Pancreas (tissue), 10 donors: Measurements from ENCODE around the gene GSK3A. TPM values are rescaled to one million over a fixed set of nuclear protein-coding genes. Genes with fewer than 3 reads are reported as not detected.

Experiments
- ATAC-seq, 4 donors: fragments of 200-7000 bp; cut with Tn5 transposase; one replicate each; pipeline versions ENCODE4 v1.8.0 to v1.9.1; 2020; ENCODE audit warnings: mild to moderate bottlenecking in 4 of 4, moderate library complexity in 4 of 4
- DNase-seq, 6 donors: peaks; one replicate each; pipeline ENCODE4 v3.0.0-alpha.2; 2020
- FAIRE-seq: peaks from 2 replicates; lab custom pipeline; 2012; peaks lifted over from hg19 to GRCh38; lab: Jason Lieb, UNC
- H3K27ac ChIP-seq, 4 donors: fragments of 200-600 bp; sonication (generic); 1 replicate in 3 of 4; 2 replicates in 1 of 4; pipeline versions ENCODE4 v1.5.0 to v1.8.0; 2020
- H3K27me3 ChIP-seq, 4 donors: fragments of 200-600 bp; one replicate each; pipeline ENCODE4 v1.8.0; 2021
- H3K36me3 ChIP-seq, 3 donors: fragments of 200-600 bp; sonication (generic) in 1 of 3; one replicate each; pipeline versions ENCODE4 v1.5.0 to v1.8.0; 2020 to 2021
- H3K4me1 ChIP-seq, 3 donors: fragments of 200-600 bp; one replicate each; pipeline ENCODE4 v1.8.0; 2021
- H3K4me3 ChIP-seq, 4 donors: fragments of 200-600 bp; sonication (generic) in 2 of 4; one replicate each; pipeline versions ENCODE4 v1.5.0 to v1.8.0; 2020 to 2021
- H3K9me3 ChIP-seq, 4 donors: fragments of 200-600 bp; one replicate each; pipeline ENCODE4 v1.8.0; 2021
- WGBS, 2 donors: extraction: QIAGEN DNeasy Blood & Tissue Kit; methylation state at CpG; one replicate each; pipeline ENCODE4 v1.1.7; 2013; 5-methylcytosine and 5-hydroxymethylcytosine counted together
- intact Hi-C, 3 donors: fragments of 100-400 bp; cut with DNase I; formaldehyde crosslinking; loops; one replicate each; pipeline versions ENCODE4 v1.11.1 to v1.14.2; 2022
- polyA plus RNA-seq, 2 donors: library from polyadenylated mRNA; stranded (reverse); fragments of 200-250 nt; gene quantifications; one replicate each; pipeline ENCODE4 v1.2.3, GENCODE V29; 2013
- total RNA-seq, 6 donors: library from RNA; stranded (reverse); fragmentation: NEBNext Ultra II Directional in 4 of 6; extraction: Animal tissue kit (Norgen Biotek cat#: 25700) in 4 of 6; gene quantifications; one replicate each; pipeline versions ENCODE4 v1.2.1 to v1.2.4, GENCODE V29; 2021 to 2023
- TF ChIP-seq, protein P1 (sequence below), 4 donors: fragments of 200-600 bp; sonication (generic) in 3 of 4; IDR thresholded peaks; one replicate each; pipeline versions ENCODE4 v1.5.0 to v1.8.0; 2021; ENCODE audit warnings: antibody characterized with exemption in 4 of 4
- donor health status: healthy with polysubstance abuse.
- donor health status: DM: no; HTN: no; CAD: no; lungs with moderate emphysema.
- donor health status: DM: no; HTN: no; CAD: no.
- donor health status: control.
- donor health status: control.
- donor health status: Bipolar disorder and iron deficiency.
- donor health status: DM: yes; HTN: yes; CAD: no.
- donor health status: DM: no; HTN: no; CAD: no.
- donor health status: DM: no; HTN: no; CAD: no.
- donor health status: DM: yes; HTN: yes; CAD: no.

Gene GSK3A
- total and polyA plus RNA-seq, 8 donors = 9.9 to 27.6 (median 15.9) TPM

- Histone ChIP-seq H3K4me1 (peaks cover 11 to 31% (median 13%) of the 10 kb centered on the region in 3 donors), H3K27ac (peak overlapping the region in 3 of 4 donors; percentile 38 to 63 (median 60)), H3K4me3 (peak overlapping the region; percentile 29 to 59 (median 46)), H3K9me3 (no peaks in the 10 kb centered on the region), H3K36me3 (peaks cover 5 to 25% (median 18%) of the 10 kb centered on the region in 3 donors), H3K27me3 (no peaks in the 10 kb centered on the region)
- no peak for ATAC-seq
- TF ChIP-seq, protein P1, sequence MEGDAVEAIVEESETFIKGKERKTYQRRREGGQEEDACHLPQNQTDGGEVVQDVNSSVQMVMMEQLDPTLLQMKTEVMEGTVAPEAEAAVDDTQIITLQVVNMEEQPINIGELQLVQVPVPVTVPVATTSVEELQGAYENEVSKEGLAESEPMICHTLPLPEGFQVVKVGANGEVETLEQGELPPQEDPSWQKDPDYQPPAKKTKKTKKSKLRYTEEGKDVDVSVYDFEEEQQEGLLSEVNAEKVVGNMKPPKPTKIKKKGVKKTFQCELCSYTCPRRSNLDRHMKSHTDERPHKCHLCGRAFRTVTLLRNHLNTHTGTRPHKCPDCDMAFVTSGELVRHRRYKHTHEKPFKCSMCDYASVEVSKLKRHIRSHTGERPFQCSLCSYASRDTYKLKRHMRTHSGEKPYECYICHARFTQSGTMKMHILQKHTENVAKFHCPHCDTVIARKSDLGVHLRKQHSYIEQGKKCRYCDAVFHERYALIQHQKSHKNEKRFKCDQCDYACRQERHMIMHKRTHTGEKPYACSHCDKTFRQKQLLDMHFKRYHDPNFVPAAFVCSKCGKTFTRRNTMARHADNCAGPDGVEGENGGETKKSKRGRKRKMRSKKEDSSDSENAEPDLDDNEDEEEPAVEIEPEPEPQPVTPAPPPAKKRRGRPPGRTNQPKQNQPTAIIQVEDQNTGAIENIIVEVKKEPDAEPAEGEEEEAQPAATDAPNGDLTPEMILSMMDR (IDR thresholded peaks at IDR 0.05) = no peak
- 5% methylated on average over 27 to 41 of the region's 41 CpGs for WGBS, 2 donors
- intact Hi-C loops = no loop called here
- peak in 3 of 6 donors; percentile 68 to 82 (median 72) for DNase-seq
- no peak for FAIRE-seq
Measured at GRCh38 chr19:42284591-42285341, 42.4 kb upstream of the GSK3A start.

GRCh38 chr19:42284066-42284501 is 41.7 kb upstream of the GSK3A start:
- ATAC-seq (peak; percentile 20 to 63 (median 48)), DNase-seq (peak; percentile 78 to 92 (median 89)), FAIRE-seq (no peak)
- Histone ChIP-seq H3K27me3 (no peaks in the 10 kb centered on the region), H3K27ac (peak overlapping the region in 3 of 4 donors; percentile 67 to 90 (median 79)), H3K9me3 (no peaks in the 10 kb centered on the region), H3K36me3 (peaks cover 5 to 19% (median 12%) of the 10 kb centered on the region in 3 donors), H3K4me3 (peak overlapping the region in 3 of 4 donors; percentile 40 to 54 (median 44)), H3K4me1 (peaks cover 16 to 37% (median 18%) of the 10 kb centered on the region in 3 donors)
- 0 to 1% methylated on average over 1 to 69 of the region's 76 CpGs for WGBS, 2 donors
- TF ChIP-seq, protein P1 (IDR thresholded peaks at IDR 0.05) = no peak
- intact Hi-C loops = no loop called here

DNA sequence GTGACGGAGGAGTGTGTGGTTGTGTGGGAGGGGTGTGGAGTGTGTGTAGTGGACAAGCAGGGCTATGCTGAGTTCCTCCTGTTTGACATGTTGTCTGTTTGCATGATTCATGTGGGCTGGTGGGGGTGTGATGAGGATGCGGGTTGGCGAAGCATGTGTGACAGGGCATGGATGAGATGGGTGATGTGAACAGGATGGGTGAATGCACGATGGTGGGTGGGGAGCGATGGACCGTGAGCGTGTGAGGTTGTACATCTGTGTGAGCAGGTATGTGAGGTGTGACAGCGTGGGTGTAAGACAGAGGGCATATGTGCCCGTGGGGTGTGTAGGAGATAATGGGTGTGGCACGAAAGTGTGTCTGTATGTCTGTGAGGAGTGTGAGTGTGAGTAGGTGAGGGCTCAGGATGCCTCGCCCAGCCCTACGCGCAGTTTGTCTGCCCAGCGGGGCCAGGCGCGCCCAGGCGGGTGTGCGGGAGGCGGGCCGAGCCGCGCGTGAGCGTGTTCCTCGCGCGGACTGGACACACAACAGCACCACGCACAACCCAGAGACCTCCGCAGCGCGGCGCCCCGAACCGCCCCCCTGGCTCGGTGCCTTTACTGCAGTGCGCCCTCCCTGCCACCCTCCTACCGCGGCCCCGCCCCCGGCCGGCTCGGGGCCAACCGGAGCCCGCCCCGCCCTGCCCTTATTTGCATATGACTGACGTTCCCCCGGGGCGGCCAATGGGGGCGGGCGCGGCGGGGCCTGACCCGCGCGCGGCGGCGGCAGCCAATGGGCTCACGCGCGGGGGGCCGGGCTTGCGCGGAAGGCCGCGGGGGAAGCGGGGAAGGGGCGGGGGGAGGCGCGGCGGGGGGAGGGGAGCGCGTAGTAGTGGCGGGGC is 41.0 kb upstream of the GSK3A start:
- peak overlapping the region; percentile 28 to 54 (median 42) for H3K4me3 ChIP-seq
- H3K36me3 ChIP-seq = peaks cover 5 to 13% (median 9%) of the 10 kb centered on the region in 3 donors
- ATAC-seq (peak; percentile 74 to 80 (median 77)), FAIRE-seq (no peak), DNase-seq (peak; percentile 95 to 98 (median 97))
- peak overlapping the region; percentile 67 to 90 (median 76) for H3K27ac ChIP-seq
- WGBS, 2 donors = 1% methylated on average over 37 to 66 of the region's 74 CpGs
- TF ChIP-seq, protein P1 (IDR thresholded peaks at IDR 0.05) = no peak
- no peaks in the 10 kb centered on the region for H3K27me3 ChIP-seq
- peaks cover 20 to 44% (median 20%) of the 10 kb centered on the region in 3 donors for H3K4me1 ChIP-seq
- intact Hi-C loops = no loop called here
- H3K9me3 ChIP-seq = no peaks in the 10 kb centered on the region

GRCh38 chr19:42282819-42283187 is 40.4 kb upstream of the GSK3A start:
- H3K4me1 ChIP-seq = peaks cover 20 to 50% (median 26%) of the 10 kb centered on the region in 3 donors
- WGBS, 2 donors = 51% methylated on average over 4 of the region's 4 CpGs
- H3K27me3 ChIP-seq = no peaks in the 10 kb centered on the region
- FAIRE-seq = no peak
- no peak for DNase-seq
- no peaks in the 10 kb centered on the region for H3K9me3 ChIP-seq
- peak overlapping the region in 3 of 4 donors; percentile 67 to 90 (median 81) for H3K27ac ChIP-seq
- TF ChIP-seq, protein P1 (IDR thresholded peaks at IDR 0.05) = no peak
- H3K4me3 ChIP-seq = peak overlapping the region in 2 of 4 donors; percentile 44 to 54
- peaks cover 5 to 8% (median 7%) of the 10 kb centered on the region in 3 donors for H3K36me3 ChIP-seq
- intact Hi-C loops = no loop called here
- no peak for ATAC-seq
